Middle frontal gyrus (tissue), 1 donor: ENCODE data around the gene ARAP3.
A peak's percentile ranks its signal among the peaks of the same experiment; 100 is the strongest.

Experiments
- DNase-seq: peaks from one replicate; pipeline ENCODE4 v3.0.0-alpha.2; 2015; ENCODE audit warnings: low spot score; ENCODE audit errors: extremely low spot score

Gene ARAP3

GRCh38 chr5:141647242-141647641, 34.8 kb downstream of the ARAP3 start:
- DNase-seq: no peak

- DNase-seq: no peak
Observed at GRCh38 chr5:141646026-141646425, 36.0 kb downstream of the ARAP3 start.

GRCh38 chr5:141641634-141642267, 40.3 kb downstream of the ARAP3 start:
- DNase-seq: no peak

- DNase-seq: no peak
Observed at GRCh38 chr5:141640698-141641097, 41.3 kb downstream of the ARAP3 start.

GRCh38 chr5:141640051-141640415, 42.0 kb downstream of the ARAP3 start:
- no peak for DNase-seq

- no peak for DNase-seq
Observed at GRCh38 chr5:141639357-141640050, 42.5 kb downstream of the ARAP3 start.

- DNase-seq: no peak
Observed at GRCh38 chr5:141638771-141639170, 43.3 kb downstream of the ARAP3 start.

- DNase-seq: no peak
Observed at GRCh38 chr5:141637767-141638419, 44.1 kb downstream of the ARAP3 start.

- DNase-seq: no peak
Observed at GRCh38 chr5:141637123-141637766, 44.8 kb downstream of the ARAP3 start.

GRCh38 chr5:141636413-141637122, 45.5 kb downstream of the ARAP3 start, which contains the start of the genes HDAC3 and RELL2:
Gene HDAC3 (minus strand): TSS chr5:141636849. CDS start chr5:141636790, 59 bp downstream.
Gene RELL2 (plus strand): TSS chr5:141636997. CDS start chr5:141638226, 1,229 bp downstream.
- DNase-seq: peak; percentile 87

- DNase-seq: no peak
Observed at GRCh38 chr5:141636106-141636412, 46.0 kb downstream of the ARAP3 start.

GRCh38 chr5:141635646-141636045, 46.4 kb downstream of the ARAP3 start:
- no peak for DNase-seq

GRCh38 chr5:141634720-141635119, 47.3 kb downstream of the ARAP3 start:
- no peak for DNase-seq

GRCh38 chr5:141633871-141634561, 48.0 kb downstream of the ARAP3 start:
- DNase-seq: no peak

GRCh38 chr5:141632650-141633049, 49.4 kb downstream of the ARAP3 start:
- DNase-seq: no peak

GRCh38 chr5:141630570-141631140, 51.4 kb downstream of the ARAP3 start:
- DNase-seq: no peak

GRCh38 chr5:141628175-141628788, 53.7 kb downstream of the ARAP3 start:
- no peak for DNase-seq

GRCh38 chr5:141623611-141624010, 58.4 kb downstream of the ARAP3 start:
- DNase-seq: no peak

- DNase-seq: no peak
Observed at GRCh38 chr5:141623186-141623585, 58.8 kb downstream of the ARAP3 start.
